ENCODE measurements around the gene BBX. TPM values are rescaled to one million over a fixed set of nuclear protein-coding genes. Genes with fewer than 3 reads are reported as not detected.

BBX gene
- total and polyA plus RNA-seq, 2 of the 4 experiments (the other 2 are of a cell fraction) = 13.6 to 107 TPM

- Histone ChIP-seq H3K4me1 (ENCODE audit: control insufficient read depth, insufficient read depth, low read length) (peaks cover 2% of the 10 kb centered on the region; the same call in 1 of the 2 replicates), H3K23ac (ENCODE audit: low read depth, low read length) (no peak overlapping the region), H4K20me1 (ENCODE audit: insufficient read depth, low read length) (no peaks in the 10 kb centered on the region; the same call in 1 of the 2 replicates), H2BK5ac (ENCODE audit: low read depth, low read length, poor library complexity, severe bottlenecking) (no peak overlapping the region), H3K14ac (replicated peaks; ENCODE audit: low read depth, low read length) (no peak overlapping the region), H3K4ac (ENCODE audit: low read depth, low read length) (no peak overlapping the region), H2AFZ (replicated peaks; ENCODE audit: low read length, poor library complexity) (no peak overlapping the region), H3K9me1 (ENCODE audit: insufficient read depth, low read length) (0 out of 2 replicates have a peak, but pooled peaks cover 2% of the 10 kb centered on the region), H3K27me3 (ENCODE audit: control insufficient read depth, insufficient read depth, low read length) (no peaks in the 10 kb centered on the region), H3K36me3 (ENCODE audit: control insufficient read depth, insufficient read depth, low read length) (no peaks in the 10 kb centered on the region), H3K27ac (ENCODE audit: insufficient read depth, low read length) (no peak overlapping the region), H3K79me1 (ENCODE audit: low read depth in 1 of 2, low read length in 2 of 2) (peaks cover 11 to 21% of the 10 kb centered on the region in 2 experiments; a peak in 3 of 4 replicates), H4K5ac (ENCODE audit: low read depth, low read length) (no peak overlapping the region), H2BK120ac (ENCODE audit: low read depth, low read length) (no peak overlapping the region), H2AK5ac (ENCODE audit: low read depth, low read length) (no peak overlapping the region), H3K4me2 (ENCODE audit: low read depth, low read length) (no peak overlapping the region), H4K8ac (ENCODE audit: low read depth in 2 of 2, low read length in 2 of 2) (no peak overlapping the region), H3K9me3 (ENCODE audit: control insufficient read depth, insufficient read depth, low read length) (peaks cover 2% of the 10 kb centered on the region; the same call in 1 of the 2 replicates), H2BK15ac (ENCODE audit: low read depth, low read length) (no peak overlapping the region), H3K9ac (ENCODE audit: low read depth, low read length) (no peak overlapping the region), H3K18ac (ENCODE audit: low read depth, low read length) (no peak overlapping the region), H3K56ac (ENCODE audit: extremely low read depth, insufficient read depth, low read length) (no peak overlapping the region), H2AK9ac (replicated peaks; ENCODE audit: low read depth, low read length, poor library complexity) (no peak overlapping the region), H3K4me3 (ENCODE audit: insufficient read depth, low read depth, low read length) (no peak overlapping the region), H4K91ac (ENCODE audit: insufficient read depth, low read depth, low read length) (no peak overlapping the region), H2BK20ac (ENCODE audit: low read depth, low read length) (no peak overlapping the region)
- intact Hi-C loops (cut with micrococcal nuclease) = no loop called here
- in situ Hi-C loops (cut with MboI; ENCODE audit: low sequenced_read_pairs) = no loop called here
- ChIA-PET CTCF (no interaction called here), POLR2A (ENCODE audit: unreplicated experiment) (no interaction called here)
- TF ChIP-seq USF2 (IDR thresholded peaks at IDR 0.05; ENCODE audit: low read depth, low read length) = no peak
- no peak for TF ChIP-seq BHLHE40 (IDR thresholded peaks at IDR 0.05; ENCODE audit: low read depth, low read length)
- no peak for TF ChIP-seq POLR2A (IDR thresholded peaks at IDR 0.05; ENCODE audit: low read depth, low read length)
- TF ChIP-seq MAZ (IDR thresholded peaks at IDR 0.05; ENCODE audit: borderline replicate concordance, low read depth, low read length) = no peak
- TF ChIP-seq CHD1 (IDR thresholded peaks at IDR 0.05; ENCODE audit: low read depth, low read length) = no peak
- no peak for TF ChIP-seq ELK1 (IDR thresholded peaks at IDR 0.05; ENCODE audit: borderline replicate concordance, low read depth, low read length)
- TF ChIP-seq RAD21 (IDR thresholded peaks at IDR 0.05; ENCODE audit: low read length) = no peak
- TF ChIP-seq RFX5 (IDR thresholded peaks at IDR 0.05; ENCODE audit: low read depth, low read length) = no peak
- TF ChIP-seq SMC3 (IDR thresholded peaks at IDR 0.05; ENCODE audit: low read depth, low read length) = no peak
- TF ChIP-seq NFE2L2 (IDR thresholded peaks at IDR 0.05; ENCODE audit: low read depth, low read length) = no peak
- TF ChIP-seq RCOR1 (IDR thresholded peaks at IDR 0.05; ENCODE audit: insufficient replicate concordance, low read length) = no peak
- TF ChIP-seq MXI1 (IDR thresholded peaks at IDR 0.05; ENCODE audit: borderline replicate concordance, low read depth, low read length) = no peak
- TF ChIP-seq FOS (IDR thresholded peaks at IDR 0.05; ENCODE audit: low read depth, low read length) = no peak
- no peak for TF ChIP-seq MAFK (IDR thresholded peaks at IDR 0.05; ENCODE audit: low read depth, low read length)
- TF ChIP-seq CTCF (conservative IDR thresholded peaks at IDR 0.05; ENCODE audit: low read depth, low read length) = no peak
- no peak for TF ChIP-seq CEBPB (IDR thresholded peaks at IDR 0.05; ENCODE audit: low read depth, low read length)
- no CpG with 5 or more reads among the region's 2 CpGs for WGBS, 2 experiments (ENCODE audit: extremely low coverage in 2 of 2, insufficient read length in 1 of 2)
- BruUV-seq (replicated peaks) = no TSS peak
- ATAC-seq (ENCODE audit: low read depth) = no peak
- no peak for DNase-seq
- dilution Hi-C loops (cut with HindIII; ENCODE audit: low sequenced_read_pairs, unreplicated experiment) = no loop called here
Measured at GRCh38 chr3:107548601-107549000, 25.8 kb downstream of the BBX start.

All from IMR-90 (cell line).